EH (cell line): Measurements from ENCODE around the gene DIP2C.
A peak's percentile ranks its signal among the peaks of the same experiment; 100 is the strongest.
"Not testable (repeated sequence)": the region's sequence is repeated elsewhere in the genome, so short reads cannot be mapped to it uniquely, and the experiment has no call there.

ENCODE experiments used
- DNase-seq: peaks from one replicate; pipeline ENCODE4 v3.0.0-alpha.2; 2015; ENCODE audit warnings: low read depth

The DIP2C gene

GRCh38 chr10:323651-324293, 365.7 kb downstream of the DIP2C start:
- peak; percentile 99 for DNase-seq

- DNase-seq, result not testable (repeated sequence)
Observed at GRCh38 chr10:323046-323445, 366.4 kb downstream of the DIP2C start.

GRCh38 chr10:320771-321170, 368.7 kb downstream of the DIP2C start:
- no peak for DNase-seq

GRCh38 chr10:317926-318325, 371.5 kb downstream of the DIP2C start:
- no peak for DNase-seq

- DNase-seq, result no peak
Observed at GRCh38 chr10:317271-317769, 372.1 kb downstream of the DIP2C start.

DNA sequence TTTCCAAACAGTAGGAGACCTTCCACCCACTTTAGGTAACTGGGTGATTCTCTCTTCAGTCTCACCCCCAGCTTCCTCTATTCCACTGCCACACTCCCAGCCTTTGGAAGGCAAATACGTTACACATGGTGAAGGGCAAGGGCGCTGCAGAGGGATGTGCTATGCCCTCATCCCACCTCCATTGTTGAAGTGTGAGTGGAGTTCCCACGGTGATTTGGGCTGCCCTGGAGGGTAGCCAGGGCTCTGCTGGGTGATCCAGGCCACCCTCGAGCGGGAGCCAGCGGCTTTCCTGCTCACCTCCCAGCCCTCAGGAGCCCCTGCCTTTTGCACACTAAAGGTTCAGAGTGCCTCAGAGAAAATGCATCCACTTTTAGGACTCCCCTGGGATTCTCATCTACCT, 373.1 kb downstream of the DIP2C start:
- DNase-seq, result no peak

GRCh38 chr10:314871-315270, 374.6 kb downstream of the DIP2C start:
- peak; percentile 35 for DNase-seq

GRCh38 chr10:314381-314780, 375.1 kb downstream of the DIP2C start:
- no peak for DNase-seq

- DNase-seq, result no peak
Observed at GRCh38 chr10:311901-312665, 377.4 kb downstream of the DIP2C start.

DNA sequence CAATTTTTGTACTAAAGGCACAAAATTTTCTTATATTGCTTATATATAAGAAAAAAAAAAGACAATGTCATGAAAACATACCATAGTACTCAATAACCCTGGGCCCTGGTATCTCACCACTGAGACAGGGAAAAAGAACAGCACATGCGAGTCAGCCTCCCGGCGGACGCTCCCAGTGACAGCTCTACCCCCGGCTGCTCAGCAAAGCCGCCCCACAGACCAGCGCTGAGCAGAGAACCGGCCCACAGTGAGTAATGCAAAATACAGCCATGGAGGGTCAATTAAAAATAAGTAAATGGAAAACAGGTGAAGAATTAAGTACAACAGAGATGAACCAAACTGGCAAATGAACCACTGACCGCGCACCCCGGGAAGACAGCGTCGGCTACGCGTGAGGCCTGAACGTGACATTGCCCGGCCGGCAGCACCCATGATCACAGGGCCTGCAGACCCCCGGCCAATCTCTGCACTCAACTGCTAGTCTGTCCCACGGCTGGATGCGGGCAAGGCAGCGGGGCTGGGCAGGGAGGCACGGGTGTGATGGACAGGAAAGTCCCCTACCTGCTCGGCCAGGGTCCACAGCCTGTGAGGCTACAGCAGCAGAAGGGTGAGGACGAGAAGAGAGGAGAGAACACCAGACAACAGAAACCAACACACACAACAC, 378.4 kb downstream of the DIP2C start:
- peak; percentile 65 for DNase-seq

- peak; percentile 7 for DNase-seq
Observed at GRCh38 chr10:310371-310770, 379.1 kb downstream of the DIP2C start.

- DNase-seq, result no peak
Observed at GRCh38 chr10:308572-309085, 380.8 kb downstream of the DIP2C start.

- DNase-seq, result no peak
Observed at GRCh38 chr10:308101-308500, 381.4 kb downstream of the DIP2C start.

DNA sequence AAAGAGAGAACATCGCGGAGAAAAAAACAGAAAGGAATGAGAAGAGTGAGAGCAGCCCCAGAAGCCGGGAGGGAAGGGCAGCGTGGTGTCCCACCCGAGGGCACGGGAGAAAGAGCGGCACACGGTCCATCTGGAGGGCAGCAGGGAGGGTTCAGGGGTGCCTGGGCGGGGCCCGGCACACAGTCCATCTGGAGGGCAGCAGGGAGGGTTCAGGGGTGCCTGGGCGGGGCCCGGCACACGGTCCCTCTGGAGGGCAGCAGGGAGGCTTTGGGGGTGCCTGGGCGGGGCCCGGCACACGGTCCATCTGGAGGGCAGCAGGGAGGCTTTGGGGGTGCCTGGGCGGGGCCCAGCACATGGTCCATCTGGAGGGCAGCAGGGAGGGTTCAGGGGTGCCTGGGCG, 381.8 kb downstream of the DIP2C start:
- DNase-seq, result no peak

- DNase-seq, result no peak
Observed at GRCh38 chr10:306675-307185, 382.7 kb downstream of the DIP2C start.

GRCh38 chr10:306007-306674, 383.3 kb downstream of the DIP2C start:
- DNase-seq, result no peak

DNA sequence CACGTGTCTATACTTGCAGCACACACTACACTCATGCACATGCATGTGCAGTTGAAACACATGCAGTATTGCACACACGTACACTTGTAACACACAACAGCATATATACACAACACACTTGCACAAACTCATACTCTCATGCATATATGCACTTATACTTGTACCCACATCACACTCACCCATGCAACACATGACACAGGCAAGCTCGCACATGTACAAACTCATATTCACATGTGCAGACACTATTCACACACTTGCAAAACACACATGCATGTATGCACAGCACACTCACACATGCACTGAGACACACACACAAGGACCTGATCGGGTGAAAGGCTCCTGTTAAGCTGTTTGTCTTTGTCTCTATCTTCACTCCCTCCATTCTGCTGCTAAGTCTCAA, 384.4 kb downstream of the DIP2C start:
- DNase-seq, result no peak

DNA sequence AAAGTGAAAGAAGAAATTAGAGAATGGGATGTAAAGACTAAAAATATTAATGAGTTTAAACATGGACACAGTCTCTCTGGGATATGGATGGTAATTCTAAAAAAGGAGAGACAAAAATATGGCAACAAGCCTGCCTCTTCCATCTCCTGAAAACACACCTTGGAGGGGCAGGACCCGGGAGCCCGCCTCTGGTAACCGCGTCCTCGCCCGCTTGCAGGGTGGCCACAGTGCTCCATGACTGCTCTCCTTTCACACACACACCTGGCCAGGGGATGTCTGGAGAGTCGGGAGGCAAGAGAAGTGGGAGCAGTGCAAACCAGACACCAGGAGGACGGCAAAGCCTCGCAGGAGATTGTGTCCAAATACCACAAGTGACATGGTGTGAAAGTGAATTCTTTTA, 387.9 kb downstream of the DIP2C start:
- DNase-seq, result no peak

DNA sequence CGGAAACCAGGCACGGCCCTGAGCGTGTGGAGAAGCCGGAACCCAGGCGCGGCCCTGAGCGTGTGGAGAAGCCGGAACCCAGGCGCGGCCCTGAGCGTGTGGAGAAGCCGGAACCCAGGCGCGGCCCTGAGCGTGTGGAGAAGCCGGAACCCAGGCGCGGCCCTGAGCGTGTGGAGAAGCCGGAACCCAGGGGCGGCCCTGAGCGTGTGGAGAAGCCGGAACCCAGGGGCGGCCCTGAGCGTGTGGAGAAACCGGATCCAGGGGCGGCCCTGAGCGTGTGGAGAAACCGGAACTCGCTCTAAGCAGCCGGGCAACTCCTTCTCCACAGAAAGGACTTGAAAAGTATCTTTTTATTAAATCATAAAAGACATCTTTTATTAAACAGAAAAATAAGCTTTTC, 388.9 kb downstream of the DIP2C start:
- not testable (repeated sequence) for DNase-seq

DNA sequence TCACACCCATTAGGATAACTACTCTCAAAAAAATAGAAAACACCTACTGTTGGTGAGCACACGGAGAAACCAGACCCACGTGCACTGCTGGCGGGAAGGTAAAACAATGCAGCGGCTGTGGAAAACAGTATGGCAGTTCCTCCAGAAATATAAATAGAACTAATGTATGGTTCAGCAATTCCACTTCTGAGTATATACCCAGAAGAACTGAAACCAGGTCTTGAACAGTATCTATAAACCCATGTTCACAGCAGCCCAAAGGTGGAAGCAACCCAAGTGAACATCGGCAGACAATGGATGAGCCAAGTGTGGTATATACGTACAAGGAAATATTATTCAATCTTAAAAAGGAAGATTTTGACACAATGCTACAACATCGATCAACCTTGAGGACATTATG, 389.5 kb downstream of the DIP2C start:
- no peak for DNase-seq

GRCh38 chr10:299512-299911, 390.0 kb downstream of the DIP2C start:
- DNase-seq, result no peak

GRCh38 chr10:298033-298432, 391.4 kb downstream of the DIP2C start:
- no peak for DNase-seq
